Neural progenitor cell (in vitro differentiated cells): Measurements from ENCODE around the gene SPOCK1.

Experiments used
- CTCF ChIP-seq: fragments of 200-600 bp; sonication (generic); IDR thresholded peaks from 2 replicates; pipeline ENCODE4 v1.5.1; 2017; ENCODE audit warnings: antibody characterized with exemption, mild to moderate bottlenecking
- EZH2 ChIP-seq: fragments of 200-600 bp; sonication (generic); IDR thresholded peaks from 2 replicates; pipeline ENCODE4 v1.6.1; 2017; ENCODE audit warnings: antibody characterized with exemption, mild to moderate bottlenecking, moderate library complexity
- EZH2phosphoT487 ChIP-seq: fragments of 200-600 bp; sonication (generic); IDR thresholded peaks from 2 replicates; pipeline ENCODE4 v1.6.1; 2017; ENCODE audit warnings: antibody characterized with exemption

GRCh38 chr5:137185193-137185592, 313.9 kb downstream of the SPOCK1 start:
- no peak for TF ChIP-seq CTCF
- no peak for TF ChIP-seq EZH2
- no peak for TF ChIP-seq EZH2phosphoT487
